Endometrial microvascular endothelial cells (primary cell): ENCODE measurements around the gene IL3. TPM values are rescaled to one million over a fixed set of nuclear protein-coding genes. Genes with fewer than 3 reads are reported as not detected.

Source experiments
- in situ Hi-C: cut with HindIII; loops from 2 replicates; pipeline ENCODE4 v1.10.0; 2017; ENCODE audit warnings: low sequenced_read_pairs, low pct_unique_long_range_greater_than_20kb; ENCODE audit errors: inconsistent ontology term
- total RNA-seq: library from RNA; depleted of rRNA; stranded (reverse); fragments of >200 nt; gene quantifications from one replicate; pipeline ENCODE4 v1.2.3, GENCODE V29; 2015; ENCODE audit errors: inconsistent ontology term

Gene IL3
- total RNA-seq, 1 donor from 2014 or later = not detected

GRCh38 chr5:132067451-132067850, 7.0 kb downstream of the IL3 start:
- in situ Hi-C loops = no loop called here

DNA sequence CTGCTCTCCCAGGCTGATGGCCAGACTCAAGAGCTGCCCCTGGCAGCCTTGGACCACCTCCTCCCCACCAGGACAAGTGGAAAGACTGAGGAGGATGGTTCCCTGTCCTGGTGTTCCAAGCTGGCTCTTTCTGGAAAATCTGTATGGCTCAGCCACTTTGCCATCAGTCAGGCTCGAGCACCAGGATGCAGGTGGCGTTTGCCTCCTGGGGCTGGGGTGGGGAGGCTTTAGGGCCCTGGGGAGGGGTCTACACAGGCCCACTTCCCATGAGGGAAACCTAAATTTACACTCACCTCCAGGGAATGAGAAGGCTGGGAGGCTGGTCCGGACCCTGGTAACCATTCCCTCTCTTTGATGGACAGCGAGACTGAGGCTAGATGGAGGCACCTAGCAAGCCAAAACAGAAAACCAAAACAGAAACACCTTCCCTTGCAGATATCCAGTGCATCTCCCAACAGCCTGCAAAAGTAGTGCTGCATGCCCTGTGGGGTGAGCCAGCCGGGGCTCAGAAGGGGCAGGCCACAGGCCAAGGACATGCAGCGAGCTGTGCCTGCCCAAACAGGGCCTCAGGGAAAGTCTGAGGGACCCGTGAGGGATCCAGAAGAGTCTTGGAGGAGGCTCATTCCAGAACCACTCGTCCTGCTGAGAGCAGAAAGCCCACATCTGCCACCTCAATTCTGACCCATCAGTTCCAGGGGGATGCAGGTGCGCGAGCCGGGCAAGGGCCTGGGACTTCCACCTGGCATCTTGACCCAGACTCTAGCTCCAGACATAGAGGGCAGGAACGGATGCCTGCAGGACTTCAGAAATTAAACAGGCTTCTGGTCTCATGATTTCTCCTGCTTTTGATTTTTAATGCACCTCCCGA, 7.7 kb downstream of the IL3 start:
- in situ Hi-C loops = no loop called here

GRCh38 chr5:132069561-132069960, 9.1 kb downstream of the IL3 start:
- in situ Hi-C loops = no loop called here

DNA sequence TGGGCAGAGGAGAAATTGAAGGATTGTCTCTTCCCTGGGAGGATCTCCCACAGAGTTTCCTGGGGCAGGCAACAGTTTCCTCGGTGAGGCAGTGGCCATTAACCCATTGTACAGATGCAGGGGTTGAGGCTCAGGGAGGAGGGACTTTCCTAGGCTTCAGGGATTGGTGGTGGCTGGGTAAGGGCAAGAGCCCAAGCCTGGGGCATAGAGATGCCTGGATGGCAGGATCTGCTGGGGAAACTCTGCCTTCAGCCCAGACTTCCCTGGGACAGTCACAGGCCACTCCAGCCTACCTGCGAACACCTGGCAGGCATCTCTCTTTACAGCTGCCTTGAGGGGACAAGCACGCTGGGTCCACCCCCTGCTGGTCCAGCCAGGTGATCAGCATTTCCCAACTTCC, 9.5 kb downstream of the IL3 start:
- in situ Hi-C loops = no loop called here

DNA sequence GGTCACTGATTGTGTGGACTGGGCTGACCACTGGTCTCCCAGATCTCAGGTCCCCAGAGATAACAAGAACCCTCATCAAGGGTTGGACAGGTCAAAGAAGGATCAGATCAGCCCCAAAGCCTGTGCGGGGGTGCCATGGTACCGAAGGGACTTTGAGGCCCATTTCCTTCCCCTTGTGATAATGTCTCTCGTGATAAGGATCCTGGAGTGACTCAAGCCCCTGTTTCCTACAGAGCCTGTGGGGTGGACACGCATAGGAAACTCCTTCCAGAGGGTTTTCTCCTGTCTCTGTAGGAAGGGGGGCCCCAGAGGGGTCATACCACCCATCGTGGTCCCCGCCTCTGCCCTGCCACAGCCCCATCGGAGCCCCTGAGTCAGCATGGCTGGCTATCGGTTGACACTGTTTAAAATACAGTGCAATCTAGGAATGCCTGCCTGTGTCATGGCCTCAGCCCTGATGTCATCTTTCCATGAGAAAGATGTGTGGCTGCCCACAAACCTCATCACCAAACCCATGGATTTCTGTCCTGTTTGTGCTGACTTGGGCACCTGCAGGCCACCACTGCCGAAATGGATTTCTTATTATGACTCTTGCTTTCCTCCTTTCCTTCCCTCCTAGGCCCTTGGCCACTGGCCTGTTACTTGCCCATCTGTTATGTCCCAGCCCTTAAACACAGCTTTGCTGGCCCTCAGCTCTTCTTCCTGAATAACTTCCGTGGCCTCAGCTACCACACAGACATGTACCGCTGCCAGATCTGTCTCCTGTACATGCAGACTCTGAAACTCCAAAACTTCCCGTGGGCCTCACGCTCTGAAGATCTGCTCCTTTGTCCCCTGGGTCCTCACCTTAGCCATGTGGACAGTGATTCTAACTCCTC, 10.2 kb downstream of the IL3 start:
- in situ Hi-C loops = no loop called here

DNA sequence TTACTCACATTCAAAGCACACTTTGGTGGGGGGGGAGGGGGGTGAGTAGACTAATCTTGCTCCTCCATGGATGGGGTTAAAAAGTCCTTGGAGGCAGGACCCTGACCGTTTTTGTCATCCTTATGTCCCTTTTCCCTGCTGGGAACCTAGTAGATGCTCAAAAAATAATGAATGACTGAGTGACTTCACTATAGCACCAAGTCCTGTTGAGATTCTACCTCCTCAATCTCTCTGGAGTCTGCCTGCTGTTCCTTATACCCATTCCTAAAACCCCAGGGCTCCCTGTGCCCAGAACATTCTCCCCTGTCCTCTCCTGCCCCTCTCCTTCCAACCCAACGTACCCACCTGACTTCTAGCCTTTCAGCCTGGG, 10.9 kb downstream of the IL3 start:
- in situ Hi-C loops = no loop called here

GRCh38 chr5:132072070-132072469, 11.6 kb downstream of the IL3 start:
- in situ Hi-C loops = no loop called here

DNA sequence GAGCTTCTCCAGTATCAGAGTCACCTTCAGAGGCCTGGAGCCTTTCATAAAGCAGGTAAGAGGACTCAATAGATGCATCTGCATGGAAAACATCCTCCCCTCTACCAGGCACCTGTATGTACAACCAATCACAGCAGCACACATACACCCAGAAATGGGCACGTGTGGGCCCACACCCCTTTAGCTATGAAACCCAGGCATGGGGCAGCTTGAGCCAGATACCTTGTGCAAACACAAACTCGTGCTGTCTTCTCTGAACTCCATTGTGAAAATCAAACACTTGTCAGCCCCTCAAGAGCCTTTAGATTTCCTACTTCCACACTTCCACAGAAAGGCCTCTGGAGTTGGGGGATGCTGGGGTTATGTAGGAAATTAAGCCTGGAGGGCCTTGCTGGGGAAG, 12.1 kb downstream of the IL3 start:
- in situ Hi-C loops = no loop called here

- in situ Hi-C loops = no loop called here
Observed at GRCh38 chr5:132073231-132074013, 13.0 kb downstream of the IL3 start, which contains the start of gene CSF2. TSS of gene CSF2 (plus strand) at chr5:132073789. CDS start at chr5:132073824, 35 bp downstream.

DNA sequence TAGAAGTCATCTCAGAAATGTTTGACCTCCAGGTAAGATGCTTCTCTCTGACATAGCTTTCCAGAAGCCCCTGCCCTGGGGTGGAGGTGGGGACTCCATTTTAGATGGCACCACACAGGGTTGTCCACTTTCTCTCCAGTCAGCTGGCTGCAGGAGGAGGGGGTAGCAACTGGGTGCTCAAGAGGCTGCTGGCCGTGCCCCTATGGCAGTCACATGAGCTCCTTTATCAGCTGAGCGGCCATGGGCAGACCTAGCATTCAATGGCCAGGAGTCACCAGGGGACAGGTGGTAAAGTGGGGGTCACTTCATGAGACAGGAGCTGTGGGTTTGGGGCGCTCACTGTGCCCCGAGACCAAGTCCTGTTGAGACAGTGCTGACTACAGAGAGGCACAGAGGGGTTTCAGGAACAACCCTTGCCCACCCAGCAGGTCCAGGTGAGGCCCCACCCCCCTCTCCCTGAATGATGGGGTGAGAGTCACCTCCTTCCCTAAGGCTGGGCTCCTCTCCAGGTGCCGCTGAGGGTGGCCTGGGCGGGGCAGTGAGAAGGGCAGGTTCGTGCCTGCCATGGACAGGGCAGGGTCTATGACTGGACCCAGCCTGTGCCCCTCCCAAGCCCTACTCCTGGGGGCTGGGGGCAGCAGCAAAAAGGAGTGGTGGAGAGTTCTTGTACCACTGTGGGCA, 13.8 kb downstream of the IL3 start:
- in situ Hi-C loops = no loop called here

DNA sequence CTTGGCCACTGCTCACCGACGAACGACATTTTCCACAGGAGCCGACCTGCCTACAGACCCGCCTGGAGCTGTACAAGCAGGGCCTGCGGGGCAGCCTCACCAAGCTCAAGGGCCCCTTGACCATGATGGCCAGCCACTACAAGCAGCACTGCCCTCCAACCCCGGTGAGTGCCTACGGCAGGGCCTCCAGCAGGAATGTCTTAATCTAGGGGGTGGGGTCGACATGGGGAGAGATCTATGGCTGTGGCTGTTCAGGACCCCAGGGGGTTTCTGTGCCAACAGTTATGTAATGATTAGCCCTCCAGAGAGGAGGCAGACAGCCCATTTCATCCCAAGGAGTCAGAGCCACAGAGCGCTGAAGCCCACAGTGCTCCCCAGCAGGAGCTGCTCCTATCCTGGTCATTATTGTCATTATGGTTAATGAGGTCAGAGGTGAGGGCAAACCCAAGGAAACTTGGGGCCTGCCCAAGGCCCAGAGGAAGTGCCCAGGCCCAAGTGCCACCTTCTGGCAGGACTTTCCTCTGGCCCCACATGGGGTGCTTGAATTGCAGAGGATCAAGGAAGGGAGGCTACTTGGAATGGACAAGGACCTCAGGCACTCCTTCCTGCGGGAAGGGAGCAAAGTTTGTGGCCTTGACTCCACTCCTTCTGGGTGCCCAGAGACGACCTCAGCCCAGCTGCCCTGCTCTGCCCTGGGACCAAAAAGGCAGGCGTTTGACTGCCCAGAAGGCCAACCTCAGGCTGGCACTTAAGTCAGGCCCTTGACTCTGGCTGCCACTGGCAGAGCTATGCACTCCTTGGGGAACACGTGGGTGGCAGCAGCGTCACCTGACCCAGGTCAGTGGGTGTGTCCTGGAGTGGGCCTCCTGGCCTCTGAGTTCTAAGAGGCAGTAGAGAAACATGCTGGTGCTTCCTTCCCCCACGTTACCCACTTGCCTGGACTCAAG, 14.6 kb downstream of the IL3 start:
- in situ Hi-C loops = no loop called here

- in situ Hi-C loops = no loop called here
Observed at GRCh38 chr5:132075719-132076077, 15.2 kb downstream of the IL3 start.

- in situ Hi-C loops = no loop called here
Observed at GRCh38 chr5:132076202-132076830, 15.9 kb downstream of the IL3 start.

GRCh38 chr5:132076983-132077382, 16.5 kb downstream of the IL3 start:
- in situ Hi-C loops = no loop called here

DNA sequence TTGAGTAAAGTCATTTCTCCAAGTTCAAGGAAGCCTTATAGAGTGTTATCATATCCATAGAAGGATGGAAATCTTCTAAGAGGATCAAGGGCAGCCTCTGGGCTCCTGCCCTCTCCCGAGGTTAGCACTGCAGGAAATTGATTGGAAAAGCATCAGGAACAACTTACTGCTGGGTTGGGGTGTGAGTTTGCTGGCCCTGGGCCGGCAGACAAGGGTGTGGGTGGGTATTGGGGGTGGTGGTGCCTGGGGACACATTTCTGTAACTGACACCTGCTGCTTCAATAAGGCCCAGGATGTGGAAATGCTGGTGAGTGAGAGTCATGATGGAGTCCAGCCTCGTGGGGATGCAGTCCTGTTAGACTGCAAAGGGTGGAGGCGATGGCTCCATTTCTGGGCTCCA, 18.6 kb downstream of the IL3 start:
- in situ Hi-C loops = no loop called here

DNA sequence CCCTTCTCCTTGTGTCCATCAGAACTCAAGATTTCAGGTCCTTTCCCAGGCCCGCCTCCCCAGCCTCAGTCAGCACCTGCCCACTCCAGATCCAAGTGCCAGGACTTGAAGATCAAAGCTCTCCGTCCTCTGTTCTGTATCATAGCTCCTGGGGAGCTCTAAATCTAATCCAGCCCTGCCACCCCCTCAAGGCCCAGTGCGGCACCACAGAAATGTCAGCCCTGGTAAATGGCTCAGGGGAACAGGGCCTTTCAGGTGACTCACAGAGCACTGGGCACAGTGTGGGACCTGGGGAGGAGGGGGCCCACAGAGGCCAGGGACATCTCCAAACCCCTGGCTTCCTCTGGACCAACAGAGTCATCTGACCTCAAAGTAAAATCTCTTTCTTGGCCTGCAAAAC, 19.2 kb downstream of the IL3 start:
- in situ Hi-C loops = no loop called here

DNA sequence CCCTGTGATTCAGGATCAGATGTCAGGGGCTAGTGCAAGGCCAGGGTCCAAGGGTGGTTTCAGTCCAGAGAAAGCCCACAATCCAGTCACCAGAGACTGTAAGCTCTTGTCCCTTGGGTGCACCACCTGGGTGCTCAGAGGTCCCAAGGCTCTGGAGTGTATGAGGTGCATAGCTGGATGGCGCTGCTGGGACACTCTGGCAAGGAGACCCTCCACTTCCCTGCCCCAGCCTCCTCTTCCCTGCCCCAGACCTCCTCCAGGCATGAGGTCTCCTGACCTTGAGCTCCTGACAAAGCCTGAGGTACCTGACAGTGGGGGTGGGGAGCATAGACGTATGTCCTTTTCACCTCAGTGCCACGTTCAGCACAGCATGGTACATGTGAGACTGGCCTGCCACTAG, 20.1 kb downstream of the IL3 start:
- in situ Hi-C loops = no loop called here
